ENCODE data around the gene AFF1.
"Not testable (repeated sequence)": the region's sequence is repeated elsewhere in the genome, so short reads cannot be mapped to it uniquely, and the experiment has no call there.

AFF1 gene

GRCh38 chr4:86989658-86990057 lies 54.8 kb downstream of the AFF1 start:
- DNase-seq = not testable (repeated sequence)

GRCh38 chr4:86990510-86990909 lies 55.7 kb downstream of the AFF1 start:
- DNase-seq = no peak

- no peak for DNase-seq
Measured at GRCh38 chr4:86991994-86992393, 57.2 kb downstream of the AFF1 start.

GRCh38 chr4:86993909-86994681 lies 59.3 kb downstream of the AFF1 start:
- no peak for DNase-seq

GRCh38 chr4:86994686-86995085 lies 59.9 kb downstream of the AFF1 start:
- DNase-seq = no peak

GRCh38 chr4:86996510-86996909 lies 61.7 kb downstream of the AFF1 start:
- not testable (repeated sequence) for DNase-seq

- peak; percentile 29 for DNase-seq
Measured at GRCh38 chr4:86999136-86999643, 64.4 kb downstream of the AFF1 start.

- no peak for DNase-seq
Measured at GRCh38 chr4:87002682-87003043, 67.9 kb downstream of the AFF1 start.

GRCh38 chr4:87003266-87003665 lies 68.5 kb downstream of the AFF1 start:
- DNase-seq = no peak

GRCh38 chr4:87005369-87005689 lies 70.5 kb downstream of the AFF1 start:
- no peak for DNase-seq

- DNase-seq = peak; percentile 88
Measured at GRCh38 chr4:87005690-87006425, 71.0 kb downstream of the AFF1 start.

GRCh38 chr4:87006426-87006675 lies 71.5 kb downstream of the AFF1 start:
- DNase-seq = peak; percentile 95

- peak; percentile 95 for DNase-seq
Measured at GRCh38 chr4:87006676-87007527, 72.1 kb downstream of the AFF1 start.

- peak; percentile 70 for DNase-seq
Measured at GRCh38 chr4:87007528-87008446, 73.0 kb downstream of the AFF1 start.

GRCh38 chr4:87009095-87009648 lies 74.4 kb downstream of the AFF1 start:
- DNase-seq = peak; percentile 52

GRCh38 chr4:87010192-87010591 lies 75.4 kb downstream of the AFF1 start:
- DNase-seq = no peak

GRCh38 chr4:87011340-87012034 lies 76.7 kb downstream of the AFF1 start:
- peak; percentile 84 for DNase-seq

GRCh38 chr4:87012265-87012953 lies 77.6 kb downstream of the AFF1 start:
- DNase-seq = no peak

- not testable (repeated sequence) for DNase-seq
Measured at GRCh38 chr4:87012954-87013308, 78.1 kb downstream of the AFF1 start.

- DNase-seq = peak; percentile 53
Measured at GRCh38 chr4:87014284-87014782, 79.5 kb downstream of the AFF1 start.

- DNase-seq = no peak
Measured at GRCh38 chr4:87015416-87015815, 80.6 kb downstream of the AFF1 start.

All from suppressor macrophage treated with lipopolysaccharide for 4 hours (primary cell).